GM10266 (cell line): ENCODE results near the gene GPR75.

Experiments used
- DNase-seq: peaks from one replicate; pipeline ENCODE4 v3.0.0; 2012; ENCODE audit errors: extremely low spot score
- CTCF ChIP-seq: IDR thresholded peaks from 2 replicates; pipeline ENCODE4 v1.5.1; 2012; ENCODE audit warnings: mild to moderate bottlenecking, low read depth; ENCODE audit not compliant: control insufficient read depth, insufficient read depth; ENCODE audit errors: missing control alignments

The GPR75 gene

GRCh38 chr2:53859206-53860181 lies at the start of gene GPR75:
GPR75 (minus strand) TSS chr2:53859967; CDS start chr2:53854756, 5,211 bp downstream.
- no peak for TF ChIP-seq CTCF
- DNase-seq: no peak

GRCh38 chr2:53907582-53907981 lies 47.8 kb upstream of the GPR75 start:
- no peak for TF ChIP-seq CTCF
- no peak for DNase-seq

- TF ChIP-seq CTCF: no peak
- no peak for DNase-seq
These were observed 45.6 kb upstream of the GPR75 start for GRCh38 chr2:53905396-53905795.

- no peak for TF ChIP-seq CTCF
These were observed 43.2 kb upstream of the GPR75 start for GRCh38 chr2:53903011-53903410.

GRCh38 chr2:53901192-53901591 lies 41.4 kb upstream of the GPR75 start:
- DNase-seq: no peak
- TF ChIP-seq CTCF: no peak

More at GRCh38 chr2:53903011-53903410, 43.2 kb upstream of the GPR75 start:
- DNase-seq: no peak

GRCh38 chr2:53896864-53897263 lies 37.1 kb upstream of the GPR75 start:
- no peak for DNase-seq
- no peak for TF ChIP-seq CTCF
